Body of pancreas (tissue), 4 donors: ENCODE results near the gene SH2B3.

Source experiments
- CTCF ChIP-seq, 7 experiments: fragments of 450-650 bp in 4 of 7; fragments of 200-600 bp in 3 of 7; sonication (generic) in 3 of 7; IDR thresholded peaks; one replicate each; pipeline ENCODE4 v1.5.1; 2016 to 2019; ENCODE audit warnings: antibody characterized with exemption in 7 of 7
- POLR2A ChIP-seq, 3 donors: fragments of 450-650 bp; IDR thresholded peaks; one replicate each; pipeline ENCODE4 v1.6.1; 2016; ENCODE audit warnings: antibody characterized with exemption in 3 of 3, mild to moderate bottlenecking in 2 of 3

- TF ChIP-seq CTCF (IDR thresholded peaks at IDR 0.05) (no peak), POLR2A (IDR thresholded peaks at IDR 0.05) (no peak)
Observed at GRCh38 chr12:111457577-111457976, 51.9 kb downstream of the SH2B3 start.
